DMS153 (cell line): ENCODE results near the gene SUSD3.
"Not testable (repeated sequence)": the region's sequence is repeated elsewhere in the genome, so short reads cannot be mapped to it uniquely, and the experiment has no call there.

Experiments
- DNase-seq: peaks from one replicate; lab custom pipeline; 2025; lab: John Stamatoyannopoulos, UW

SUSD3 gene

GRCh38 chr9:93092251-93092991 lies 33.9 kb downstream of the SUSD3 start:
- no peak for DNase-seq

DNA sequence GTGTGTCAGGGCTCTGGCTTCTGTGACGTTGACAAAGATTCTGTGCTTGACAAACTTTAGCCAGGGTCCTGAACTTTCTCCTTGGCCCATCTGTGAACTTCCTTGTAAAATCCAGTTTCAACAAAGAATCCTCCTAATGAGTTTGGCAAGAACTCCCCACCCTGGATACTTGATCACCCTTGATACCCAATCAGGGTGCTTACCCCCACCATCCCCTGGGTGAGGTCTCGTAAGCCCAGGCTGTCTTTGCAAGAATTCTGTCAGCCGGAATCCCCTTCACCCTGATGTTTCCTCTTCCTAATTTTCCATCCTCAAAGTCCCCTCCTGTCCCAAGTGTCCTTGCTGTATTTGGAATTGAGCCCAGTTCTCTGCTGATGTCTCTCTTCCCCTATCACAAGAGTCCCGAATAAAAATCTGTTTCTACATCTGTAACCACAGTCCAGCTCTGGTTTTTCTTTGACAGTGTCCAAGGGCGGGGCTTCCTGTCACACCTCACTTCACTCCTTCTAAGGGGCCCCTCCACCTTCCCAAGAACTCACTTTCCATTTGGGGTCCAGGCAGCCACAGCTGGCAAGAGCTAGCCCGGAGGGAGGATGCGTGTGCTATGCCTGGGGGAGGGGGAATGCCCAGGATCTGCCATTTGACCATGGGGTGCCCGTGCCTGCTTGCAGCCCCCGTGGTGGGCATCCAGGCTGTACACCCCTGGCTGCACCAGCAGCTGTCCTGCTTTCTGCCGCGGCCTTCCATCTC lies 34.8 kb downstream of the SUSD3 start:
- no peak for DNase-seq

DNA sequence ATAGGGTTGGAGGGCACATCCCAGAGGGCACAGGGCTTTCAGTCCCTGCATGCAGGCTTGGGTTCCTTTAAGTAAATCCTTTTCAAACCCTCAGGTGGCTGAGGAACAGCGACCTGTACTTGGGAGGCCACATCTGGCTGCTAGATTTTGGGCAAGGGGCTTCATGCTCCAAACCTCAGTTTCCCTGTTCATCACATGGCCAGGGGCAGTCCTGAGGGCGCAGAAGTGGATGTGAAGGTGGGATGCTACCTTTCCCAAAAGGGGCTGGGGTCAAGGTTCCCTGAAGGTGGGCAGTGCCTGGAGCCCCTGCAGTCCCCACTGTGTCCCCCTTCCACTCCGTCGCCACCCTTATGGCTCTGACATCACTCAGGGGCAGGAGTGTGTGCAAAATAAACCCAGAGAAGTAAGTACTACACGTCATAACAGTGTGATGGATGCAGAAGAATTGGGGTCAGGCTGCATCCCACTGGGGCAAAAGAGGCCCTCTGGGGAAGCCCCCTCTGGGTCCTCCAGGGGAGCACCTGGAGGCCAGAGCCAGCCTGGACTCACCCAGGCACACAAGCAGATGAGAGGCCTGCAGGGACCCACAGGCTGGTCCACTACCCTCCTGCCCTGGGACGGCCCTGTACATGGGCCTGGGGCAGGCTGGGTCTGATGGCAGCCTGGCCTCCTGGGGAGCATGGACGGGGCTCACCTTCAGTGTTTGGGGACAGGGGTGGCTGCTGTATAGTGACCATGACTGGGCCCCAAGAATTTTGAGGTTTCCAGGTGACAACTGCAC lies 35.6 kb downstream of the SUSD3 start:
- no peak for DNase-seq

DNA sequence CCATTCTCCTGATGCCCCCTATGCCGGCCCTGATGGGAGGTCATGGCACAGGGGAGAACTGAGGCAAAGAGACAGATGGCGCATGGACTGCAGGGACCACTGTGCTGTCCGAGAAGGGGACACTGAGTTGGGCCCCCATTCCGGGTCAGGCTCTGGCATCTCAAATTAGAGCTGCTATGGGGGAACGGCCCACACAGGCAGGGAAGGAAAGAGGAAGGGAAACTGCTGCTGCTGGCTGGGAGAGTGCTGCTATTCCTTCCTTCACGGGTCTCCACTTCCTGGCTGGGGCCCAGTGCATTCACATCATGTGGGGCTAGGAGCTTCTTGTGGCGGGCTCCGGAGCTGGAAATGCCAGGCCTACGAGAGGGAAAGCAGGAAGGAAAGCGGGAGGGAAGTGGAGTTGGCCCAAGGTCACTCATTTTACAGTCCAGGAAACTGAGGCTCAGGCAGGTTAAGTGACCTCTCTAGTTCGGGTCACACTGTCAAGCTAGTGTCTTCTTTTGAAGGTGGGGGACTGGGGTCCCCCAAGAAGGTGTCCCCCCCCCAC lies 36.2 kb downstream of the SUSD3 start:
- DNase-seq: no peak

DNA sequence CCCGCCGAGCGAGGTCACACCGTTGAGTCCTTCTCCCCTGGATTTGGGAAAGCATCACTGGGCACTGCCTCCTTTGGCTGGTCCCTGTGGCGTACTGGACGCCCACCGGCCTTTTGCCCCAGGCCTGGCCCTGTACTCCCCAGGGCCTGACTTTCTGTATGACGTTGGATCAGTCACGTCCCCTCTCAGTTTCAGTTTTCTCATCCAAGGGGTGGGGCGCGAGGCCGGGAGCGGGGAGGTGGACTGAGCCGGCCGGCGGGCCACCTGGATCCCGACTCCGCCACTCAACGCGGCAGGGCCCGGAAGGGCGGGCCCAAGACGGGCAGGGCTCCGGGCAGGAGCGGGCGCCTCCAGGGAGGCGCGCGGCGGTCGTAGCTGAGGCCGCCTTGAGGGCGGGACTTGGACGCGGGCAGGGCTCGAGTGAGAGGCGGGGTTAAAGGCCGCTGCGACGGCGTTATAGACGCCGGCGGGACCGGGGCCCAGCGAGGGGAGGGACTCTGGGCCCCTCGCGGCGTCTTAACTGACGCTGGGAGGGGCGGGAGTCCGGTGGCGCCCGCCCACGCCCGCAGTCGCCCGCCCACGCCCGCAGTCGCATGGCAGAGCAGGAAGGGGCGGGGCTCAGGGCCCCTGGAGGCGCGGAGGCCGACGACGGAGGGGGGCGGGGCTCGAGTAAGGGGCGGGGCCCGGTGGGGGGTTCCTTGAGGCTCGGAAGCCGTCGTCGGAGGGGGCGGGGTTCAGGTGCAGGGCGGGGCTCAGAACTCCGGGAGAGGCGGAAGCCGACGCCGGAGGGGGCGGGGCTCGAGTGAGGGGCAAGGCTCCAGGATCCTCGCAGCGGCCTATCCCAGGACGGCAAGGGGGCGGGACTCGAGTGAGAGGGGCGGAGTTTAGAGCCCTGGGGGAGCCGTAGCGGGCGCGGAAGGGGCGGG lies 37.0 kb downstream of the SUSD3 start:
- DNase-seq: peak; percentile 97

DNA sequence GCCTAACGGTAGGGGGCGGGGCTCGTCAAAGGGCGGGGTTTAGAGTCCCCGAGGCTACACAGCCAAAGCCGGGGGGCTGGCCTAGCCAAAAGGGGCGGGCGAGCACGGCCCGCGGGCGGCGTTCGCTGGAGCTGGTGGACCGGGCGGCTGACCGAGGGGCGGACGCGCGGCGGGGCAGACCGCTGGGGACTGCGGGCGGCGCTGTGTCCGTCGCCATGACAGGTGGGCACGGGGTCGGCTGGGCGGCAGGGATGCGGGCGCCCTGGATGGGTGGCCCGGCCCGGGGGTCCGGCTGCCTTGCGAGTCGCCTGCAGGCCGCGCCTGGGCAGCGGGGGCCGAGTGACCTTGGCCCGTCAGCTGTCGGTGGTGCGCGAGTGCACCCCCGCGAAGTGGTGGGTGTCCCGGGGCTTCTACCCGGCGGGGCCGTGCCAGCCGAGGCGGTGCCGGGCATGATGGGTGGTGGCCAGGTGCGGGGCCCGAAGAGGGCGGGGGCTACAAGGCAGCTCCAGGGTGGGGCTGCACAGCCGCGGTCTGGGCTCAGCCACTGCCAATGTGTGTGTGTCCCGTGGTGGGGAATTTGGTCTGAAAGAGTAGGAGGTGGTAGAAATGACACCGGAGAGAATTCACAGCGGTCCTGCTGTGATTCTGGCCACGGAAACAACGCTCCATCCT lies 37.8 kb downstream of the SUSD3 start, which contains the start of gene CARD19:
CARD19 (plus strand) TSS at position 87 of the 672 bp plus-strand sequence; CDS start at position 216, 129 bp downstream.
- DNase-seq: no peak

GRCh38 chr9:93096811-93097382 lies 38.4 kb downstream of the SUSD3 start:
- DNase-seq: no peak

- DNase-seq: no peak
Observed at GRCh38 chr9:93097511-93098201, 39.2 kb downstream of the SUSD3 start.

DNA sequence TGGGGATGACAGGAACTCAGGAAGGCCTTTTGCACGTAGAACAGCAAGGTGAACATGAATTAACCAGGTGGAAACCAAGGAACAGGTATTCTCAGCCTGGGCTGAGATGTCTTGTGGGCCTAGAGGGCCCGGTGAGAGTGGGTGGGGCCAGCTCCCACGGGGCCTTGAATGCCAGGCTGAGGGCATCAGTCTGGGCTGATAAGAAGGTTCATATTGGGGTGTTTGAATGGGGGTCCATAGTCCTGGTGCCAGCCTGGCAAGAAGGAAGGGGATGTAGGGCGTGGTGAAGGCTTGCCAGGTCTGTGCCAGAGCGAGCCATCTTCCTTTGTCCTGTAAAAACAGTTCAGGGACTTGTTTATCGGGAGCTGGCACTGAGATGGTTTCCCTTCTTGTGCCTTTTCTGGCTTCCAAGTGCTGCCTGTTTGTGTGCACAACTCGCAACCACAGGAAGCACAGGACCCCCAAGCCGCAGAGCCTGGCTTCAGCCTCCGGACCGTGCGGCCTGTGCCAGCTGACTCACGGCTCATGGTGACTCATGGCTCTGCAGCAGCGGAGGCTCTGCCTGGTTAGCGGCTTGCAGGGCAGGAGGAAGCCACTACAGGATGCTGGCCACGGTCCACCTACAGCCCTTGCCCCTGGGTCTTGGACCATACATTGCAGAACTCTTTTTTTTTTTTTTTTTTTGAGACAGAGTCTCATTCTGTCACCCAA lies 39.9 kb downstream of the SUSD3 start:
- no peak for DNase-seq

DNA sequence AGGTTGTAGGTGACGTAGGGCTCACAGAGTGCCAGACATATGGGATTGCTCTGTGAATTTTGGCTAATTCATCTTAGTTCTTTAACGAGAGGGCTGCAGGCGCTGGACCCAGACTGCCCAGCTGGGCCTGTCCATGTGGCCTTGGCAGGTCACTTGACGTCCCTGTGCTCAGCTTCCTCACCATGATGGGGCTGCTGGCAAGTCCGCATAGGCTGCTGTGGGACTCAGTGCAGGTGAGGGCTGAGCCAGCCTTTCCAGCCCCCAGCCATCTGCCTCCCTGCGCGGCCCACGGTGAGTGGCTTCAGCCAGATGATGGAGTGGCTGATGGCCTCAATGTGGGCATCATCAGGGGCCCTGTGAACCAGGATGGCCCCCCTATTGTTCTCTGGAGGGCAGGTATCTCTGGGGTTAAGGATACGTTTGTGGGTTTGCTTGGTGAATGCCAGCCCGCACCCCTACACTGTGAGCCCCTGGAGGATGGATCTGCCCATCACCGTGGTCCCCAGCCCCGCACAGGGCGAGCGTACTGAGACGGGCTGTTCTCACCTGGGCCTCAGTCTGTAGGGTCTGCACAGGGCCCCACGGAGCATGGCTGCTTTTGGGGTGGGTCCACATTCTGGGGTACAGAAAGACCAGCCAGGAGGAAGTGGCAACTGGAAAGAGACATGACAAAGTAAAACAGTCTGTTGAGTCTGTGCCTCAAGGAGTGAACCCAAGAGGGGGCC lies 41.2 kb downstream of the SUSD3 start:
- no peak for DNase-seq

DNA sequence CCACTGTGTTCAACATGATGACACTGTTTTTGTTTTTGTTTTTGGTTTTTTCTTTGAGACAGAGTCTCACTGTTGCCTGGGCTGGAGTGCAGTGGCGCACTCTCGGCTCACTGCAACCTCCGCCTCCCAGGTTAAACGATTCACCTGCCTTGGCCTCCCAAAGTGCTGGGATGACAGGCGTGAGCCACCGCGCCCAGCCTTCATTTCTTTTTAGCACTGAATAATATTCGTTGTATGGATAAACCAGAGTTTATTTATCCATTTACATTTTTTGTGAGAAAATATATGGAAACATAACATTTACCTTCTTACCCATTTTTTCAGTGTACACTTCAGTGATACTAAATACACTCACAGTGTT lies 41.8 kb downstream of the SUSD3 start:
- no peak for DNase-seq

- DNase-seq: not testable (repeated sequence)
Observed at GRCh38 chr9:93101086-93101485, 42.6 kb downstream of the SUSD3 start.

DNA sequence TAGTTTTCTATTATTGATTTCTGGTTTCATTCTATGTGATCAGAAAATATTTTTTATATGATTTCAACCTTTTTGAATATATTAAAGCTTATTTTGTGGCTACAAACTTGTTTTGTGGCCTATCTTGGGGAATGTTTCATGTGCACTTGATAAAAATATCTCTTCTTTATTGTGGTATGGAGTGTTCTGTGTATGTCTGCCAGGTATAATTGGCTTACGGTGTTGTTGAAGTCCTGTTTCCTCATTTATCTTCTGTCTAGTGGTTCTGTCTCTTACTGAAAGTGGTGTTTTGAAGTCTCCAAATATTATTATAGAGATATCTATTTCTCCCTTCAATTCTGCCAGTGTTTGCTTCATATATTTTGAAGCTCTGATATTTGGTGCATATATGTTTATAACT lies 47.1 kb downstream of the SUSD3 start:
- DNase-seq: no peak

DNA sequence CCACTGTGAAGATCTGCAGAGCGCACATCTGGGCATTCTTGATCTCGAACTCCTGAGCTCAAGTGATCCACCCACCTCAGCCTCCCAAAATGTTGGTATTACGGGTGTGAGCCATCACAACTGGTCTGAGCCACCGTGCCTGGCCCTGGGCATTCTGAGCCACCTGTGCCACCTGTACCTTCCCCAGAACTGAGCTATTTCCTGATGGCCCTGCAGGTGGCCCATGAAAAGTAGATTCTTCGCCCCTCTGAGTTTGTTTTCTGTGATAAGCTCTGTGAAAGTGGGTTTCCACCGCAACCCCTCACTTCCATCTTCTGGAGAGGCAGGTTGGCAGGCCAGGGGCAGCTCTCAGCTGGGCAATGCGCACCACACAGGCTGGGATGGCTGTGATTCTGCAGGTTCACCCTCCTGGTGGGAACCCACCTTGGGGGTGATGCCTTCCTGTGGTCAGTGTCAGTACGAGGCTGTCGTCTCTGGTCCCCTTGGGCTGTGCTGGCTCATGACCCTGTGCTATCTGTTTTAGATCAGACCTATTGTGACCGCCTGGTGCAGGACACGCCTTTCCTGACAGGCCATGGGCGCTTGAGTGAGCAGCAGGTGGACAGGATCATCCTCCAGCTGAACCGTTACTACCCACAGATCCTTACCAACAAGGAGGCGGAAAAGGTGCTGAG lies 48.8 kb downstream of the SUSD3 start:
- no peak for DNase-seq

DNA sequence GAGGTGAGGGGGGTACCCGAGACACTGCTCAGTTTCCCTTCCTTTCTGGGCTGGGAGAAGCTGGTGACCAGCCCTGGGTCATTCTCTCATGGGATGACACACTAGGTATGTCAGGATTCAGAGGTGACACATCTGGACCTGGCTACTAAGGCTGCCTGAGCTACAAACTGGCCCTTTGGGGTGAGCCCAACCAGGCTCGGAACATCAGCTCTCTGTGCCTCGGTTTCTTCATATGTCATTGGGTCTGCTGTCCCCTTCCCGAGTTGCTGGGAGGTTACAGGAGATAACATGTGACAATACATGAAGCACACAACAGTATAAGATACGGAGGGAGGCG lies 49.3 kb downstream of the SUSD3 start:
- DNase-seq: no peak

- no peak for DNase-seq
Observed at GRCh38 chr9:93108291-93109041, 50.0 kb downstream of the SUSD3 start.

GRCh38 chr9:93110311-93110855 lies 51.9 kb downstream of the SUSD3 start:
- no peak for DNase-seq
